Stimulated activated naive CD4-positive, alpha-beta T cell (primary cell): ENCODE measurements around the gene MUC21.
"Not testable (repeated sequence)": the region's sequence is repeated elsewhere in the genome, so short reads cannot be mapped to it uniquely, and the experiment has no call there.

ENCODE experiments used
- DNase-seq, 6 experiments: peaks; one replicate each; lab custom pipeline; 2025; lab: John Stamatoyannopoulos, UW

MUC21 gene

DNA sequence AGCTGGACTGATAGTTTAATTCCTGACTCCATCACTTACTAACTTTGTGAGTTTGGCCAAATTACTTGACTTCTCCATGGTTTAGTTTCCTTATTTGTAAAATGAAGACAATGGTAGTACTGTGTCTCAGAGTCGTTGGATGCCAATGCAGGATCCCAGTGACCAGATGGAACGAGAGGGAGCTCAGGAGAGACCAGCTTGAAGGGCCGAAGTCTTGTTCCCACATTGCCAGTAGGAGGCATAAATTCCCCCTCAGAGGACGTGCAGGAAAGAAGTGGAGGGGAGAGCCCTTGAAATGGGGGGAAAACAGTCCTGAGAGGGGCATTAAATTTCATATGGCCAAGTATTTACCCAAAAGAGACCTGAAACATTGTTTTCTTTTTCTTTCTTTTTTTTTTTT is 24.6 kb downstream of the MUC21 start:
- DNase-seq: no peak

DNA sequence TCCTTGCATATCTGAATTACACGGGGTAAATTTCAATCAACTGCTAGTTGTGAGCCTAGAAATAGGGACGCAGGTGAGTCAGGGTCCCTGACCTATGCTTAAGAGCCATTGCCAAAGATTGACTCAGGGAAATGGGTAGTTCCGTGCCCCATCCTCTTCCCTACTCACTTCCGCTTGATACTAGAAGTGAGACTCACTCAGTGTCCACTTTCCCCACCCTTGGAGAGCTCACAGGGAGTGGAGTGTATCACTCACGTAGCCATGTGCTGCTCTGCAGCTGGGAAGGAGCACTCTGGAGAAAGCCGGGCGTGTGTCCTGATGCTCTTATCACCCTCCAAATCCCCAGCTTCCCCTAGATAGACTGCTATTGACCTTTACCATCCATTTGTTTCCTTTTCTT is 26.2 kb downstream of the MUC21 start:
- DNase-seq: no peak

DNA sequence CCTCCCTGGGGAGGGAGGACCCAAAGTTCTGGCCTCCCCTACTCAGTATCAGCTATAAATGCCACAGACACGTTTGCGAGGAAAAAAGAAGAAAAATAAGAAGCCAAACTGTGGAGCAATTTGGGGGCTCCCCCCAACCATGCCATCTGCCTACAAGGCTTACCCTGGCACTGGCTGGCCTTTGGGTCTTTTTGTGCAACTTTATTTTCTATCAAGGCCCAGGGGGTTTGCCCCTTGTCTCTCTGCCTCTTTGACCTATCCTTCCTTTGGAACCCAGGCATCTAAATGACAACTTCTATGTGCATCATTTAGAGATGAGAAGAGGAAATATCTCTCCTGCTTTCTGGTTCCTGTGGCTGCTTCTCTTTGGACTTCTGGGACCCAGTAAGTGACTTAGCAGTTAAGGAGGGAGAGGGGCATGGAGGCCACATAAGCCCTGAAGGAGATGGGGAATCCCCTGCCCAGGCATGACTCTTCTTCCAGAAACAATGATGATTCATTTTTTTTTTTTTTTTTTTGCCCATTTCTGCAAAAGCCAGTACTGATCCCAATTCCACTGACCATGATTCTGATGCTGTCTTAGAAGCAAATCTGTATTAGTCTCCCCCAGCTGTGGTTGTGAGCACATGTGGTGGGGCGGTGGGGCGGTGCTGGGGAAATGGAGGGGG is 27.0 kb downstream of the MUC21 start, which contains the start of gene MUC22:
Gene MUC22, plus strand, starts transcription at position 82 of the 668 bp plus-strand sequence. Its CDS starts 233 bp downstream, at position 315.
- DNase-seq: no peak

DNA sequence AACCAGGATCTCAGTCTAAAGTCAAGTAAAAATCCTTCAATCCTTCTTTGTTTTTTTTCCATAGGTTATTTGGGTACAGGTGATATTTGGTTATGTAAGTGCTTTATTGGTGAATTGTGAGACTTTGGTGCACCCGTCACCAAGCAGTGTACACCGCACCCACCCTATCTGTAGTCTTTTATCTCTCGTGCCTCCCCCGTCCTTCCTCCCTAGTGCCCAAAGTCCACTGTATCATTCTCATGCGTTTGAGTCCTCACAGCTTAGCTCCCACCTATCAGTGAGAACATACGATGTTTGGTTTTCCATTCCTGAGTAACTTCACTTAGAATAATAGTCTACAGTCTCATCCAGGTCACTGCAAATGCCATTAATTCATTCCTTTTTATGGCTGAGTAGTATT is 27.6 kb downstream of the MUC21 start:
- no peak for DNase-seq

DNA sequence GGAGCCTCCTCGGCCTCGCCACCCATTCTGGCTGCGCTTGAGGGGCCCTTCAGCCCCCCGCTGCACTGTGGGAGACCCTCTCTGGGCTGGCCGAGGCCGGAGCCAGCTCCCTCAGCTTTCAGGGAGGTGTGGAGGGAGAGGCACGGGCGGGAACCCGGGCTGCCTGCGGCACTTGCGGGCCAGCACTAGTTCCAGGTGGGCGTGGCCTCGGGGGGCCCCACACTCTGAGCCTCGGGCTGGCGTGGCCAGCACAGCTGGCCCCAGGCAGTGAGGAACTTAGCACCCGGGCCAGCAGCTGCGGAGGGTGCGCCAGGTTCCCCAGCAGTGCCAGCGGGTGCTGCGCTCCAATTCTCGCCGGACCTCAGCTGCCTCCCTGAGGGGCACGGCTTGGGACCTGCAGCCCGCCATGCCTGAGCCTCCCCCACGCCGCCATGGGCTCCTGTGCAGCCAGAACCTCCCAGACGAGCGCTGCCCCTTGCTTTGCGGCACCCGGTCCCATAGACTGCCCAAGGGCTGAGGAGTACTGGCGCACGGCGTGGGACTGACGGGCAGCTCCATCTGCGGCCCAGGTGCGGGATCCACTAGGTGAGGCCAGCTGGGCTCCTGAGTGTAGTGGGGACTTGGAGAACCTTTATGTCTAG is 33.3 kb downstream of the MUC21 start:
- DNase-seq: no peak

DNA sequence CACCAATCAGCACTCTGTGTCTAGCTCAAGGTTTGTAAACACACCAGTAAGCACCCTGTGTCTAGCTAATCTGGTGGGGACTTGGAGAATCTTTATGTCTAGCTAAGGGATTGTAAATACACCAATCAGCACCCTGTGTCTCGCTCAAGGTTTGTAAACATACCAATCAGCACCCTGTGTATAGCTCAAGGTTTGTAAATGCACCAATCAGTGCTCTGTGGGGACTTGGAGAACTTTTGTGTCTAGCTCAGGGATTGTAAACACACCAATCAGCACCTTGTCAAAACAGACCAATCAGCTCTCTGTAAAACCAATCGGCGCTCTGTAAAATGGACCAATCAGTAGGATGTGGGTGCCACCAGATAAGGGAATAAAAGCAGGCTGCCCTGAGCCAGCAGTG is 33.9 kb downstream of the MUC21 start:
- DNase-seq: not testable (repeated sequence)

DNA sequence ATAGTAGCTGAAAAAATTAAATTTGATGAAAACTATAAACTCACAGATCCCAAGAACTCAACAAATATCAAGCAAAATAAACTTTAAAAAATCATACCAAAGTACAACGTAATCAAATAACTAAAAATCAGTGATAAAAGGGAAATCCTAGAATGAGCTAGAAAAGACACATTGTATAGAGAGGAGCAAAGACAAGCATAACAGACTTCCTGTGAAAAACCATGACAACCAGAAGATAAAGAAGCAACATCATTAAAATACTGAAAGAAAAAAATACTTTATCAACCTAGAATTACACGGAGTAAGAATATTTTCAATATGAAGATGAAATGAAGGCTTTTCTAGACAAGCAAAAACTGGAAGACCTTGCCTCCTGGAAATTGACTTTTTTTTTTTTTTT is 36.5 kb downstream of the MUC21 start:
- DNase-seq: no peak

DNA sequence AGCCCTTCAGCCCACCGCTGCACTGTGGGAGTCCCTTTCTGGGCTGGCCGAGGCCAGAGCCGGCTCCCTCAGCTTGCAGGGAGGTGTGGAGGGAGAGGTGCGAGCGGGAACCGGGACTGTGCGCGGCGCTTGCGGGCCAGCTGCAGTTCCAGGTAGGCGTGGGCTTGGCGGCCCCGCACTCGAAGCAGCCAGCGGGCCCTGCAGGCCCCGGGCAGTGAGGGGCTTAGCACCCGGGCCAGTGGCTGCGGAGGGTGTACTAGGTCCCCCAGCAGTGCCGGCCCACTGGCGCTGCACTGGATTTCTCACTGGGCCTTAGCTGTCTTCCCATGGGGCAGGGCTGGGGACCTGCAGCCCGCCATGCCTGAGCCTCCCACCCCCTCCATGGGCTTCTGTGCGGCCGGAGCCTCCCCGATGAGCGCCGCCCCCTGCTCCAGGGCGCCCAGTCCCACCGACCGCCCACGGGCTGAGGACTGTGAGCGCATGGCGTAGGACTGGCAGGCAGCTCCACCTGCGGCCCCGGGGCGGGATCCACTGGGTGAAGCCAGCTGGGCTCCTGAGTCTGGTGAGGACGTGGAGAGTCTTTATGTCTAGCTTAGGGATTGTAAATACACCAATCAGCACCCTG is 37.2 kb downstream of the MUC21 start:
- not testable (repeated sequence) for DNase-seq

DNA sequence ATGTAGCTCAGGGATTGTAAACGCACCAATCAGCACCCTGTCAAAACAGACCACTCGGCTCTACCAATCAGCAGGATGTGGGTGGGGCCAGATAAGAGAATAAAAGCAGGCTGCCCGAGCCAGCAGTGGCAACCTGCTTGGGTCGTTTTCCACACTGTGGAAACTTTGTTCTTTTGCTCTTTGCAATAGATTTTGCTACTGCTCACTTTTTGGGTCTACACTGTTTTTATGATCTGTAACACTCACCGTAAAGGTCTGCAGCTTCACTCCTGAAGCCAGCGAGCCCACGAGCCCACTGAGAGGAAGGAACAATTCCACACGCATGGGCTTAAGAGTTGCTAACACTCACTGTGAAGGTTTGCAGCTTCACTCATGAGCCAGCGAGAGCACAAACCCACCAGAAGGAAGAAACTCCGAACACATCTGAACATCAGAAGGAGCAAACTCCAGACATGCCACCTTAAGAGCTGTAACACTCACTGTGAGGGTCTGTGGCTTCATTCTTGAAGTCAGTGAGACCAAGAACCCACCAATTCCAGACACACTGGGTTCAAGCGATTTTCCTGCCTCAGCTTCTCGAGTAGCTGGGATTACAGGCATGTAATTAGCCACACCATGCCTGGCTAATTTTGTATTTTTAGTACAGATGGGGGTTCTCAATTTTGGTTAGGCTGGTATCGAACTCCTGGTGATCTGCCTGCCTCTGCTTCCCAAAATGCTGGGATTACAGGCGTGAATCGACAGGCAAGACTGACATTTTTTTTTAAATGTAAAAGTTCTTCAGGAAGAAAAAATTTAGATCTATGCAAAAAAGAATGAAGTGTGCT is 38.4 kb downstream of the MUC21 start:
- DNase-seq: not testable (repeated sequence)

DNA sequence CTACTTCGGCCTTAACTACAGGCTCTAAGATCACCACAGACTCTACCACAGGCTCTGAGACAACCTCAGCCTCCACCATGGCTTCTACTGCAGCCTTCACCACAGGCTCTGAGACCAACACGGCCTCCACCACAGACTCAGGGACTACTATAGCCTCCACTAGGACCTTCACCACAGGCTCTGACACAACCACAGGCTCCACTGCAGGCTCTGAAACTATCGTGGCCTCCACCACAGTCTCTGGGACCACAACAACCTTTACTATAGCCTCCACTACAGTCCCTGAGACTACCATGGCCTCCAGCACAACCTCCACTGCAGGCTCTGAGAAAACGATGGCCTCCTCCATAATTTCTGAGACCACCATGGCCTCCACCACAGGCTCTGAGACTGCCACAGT is 42.1 kb downstream of the MUC21 start:
- DNase-seq: no peak

DNA sequence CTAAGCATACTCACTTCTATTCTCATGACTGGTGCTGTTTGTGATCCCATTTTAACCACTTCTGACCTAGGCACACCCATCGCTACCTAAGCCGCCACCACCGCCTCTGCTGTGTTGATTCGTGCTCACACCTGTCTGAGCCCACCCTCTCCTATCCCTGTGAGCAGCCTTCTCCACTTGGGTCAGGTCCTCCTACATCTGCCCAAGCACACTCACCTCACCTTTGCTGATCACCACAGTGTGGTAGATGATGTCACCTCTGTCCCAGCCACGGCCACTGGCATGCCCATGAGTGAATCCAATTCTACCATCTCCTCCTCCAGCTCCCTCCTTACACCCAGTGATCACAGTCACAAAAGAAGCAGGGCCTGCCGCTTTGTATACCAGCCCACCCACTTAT is 47.6 kb downstream of the MUC21 start:
- DNase-seq: no peak

DNA sequence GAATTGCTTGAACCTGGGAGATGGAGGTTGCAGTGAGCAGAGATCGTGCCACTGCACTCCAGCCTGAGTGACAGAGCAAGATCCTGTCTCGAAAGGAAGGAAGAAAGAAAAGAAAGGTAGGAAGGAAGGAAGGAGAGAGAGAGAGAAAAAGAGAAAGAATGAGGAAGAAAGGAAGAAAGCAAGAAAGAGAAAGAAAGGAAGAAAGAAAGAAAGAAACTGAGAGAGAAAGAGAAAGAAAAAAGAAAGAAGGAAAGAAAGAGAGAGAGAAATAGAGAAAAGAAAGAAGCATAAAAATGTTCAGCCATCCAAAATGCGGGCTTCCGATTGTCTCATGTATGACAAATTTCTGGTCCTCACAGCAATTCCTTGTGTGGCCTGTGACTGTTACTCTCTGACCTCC is 49.6 kb downstream of the MUC21 start:
- no peak for DNase-seq

DNA sequence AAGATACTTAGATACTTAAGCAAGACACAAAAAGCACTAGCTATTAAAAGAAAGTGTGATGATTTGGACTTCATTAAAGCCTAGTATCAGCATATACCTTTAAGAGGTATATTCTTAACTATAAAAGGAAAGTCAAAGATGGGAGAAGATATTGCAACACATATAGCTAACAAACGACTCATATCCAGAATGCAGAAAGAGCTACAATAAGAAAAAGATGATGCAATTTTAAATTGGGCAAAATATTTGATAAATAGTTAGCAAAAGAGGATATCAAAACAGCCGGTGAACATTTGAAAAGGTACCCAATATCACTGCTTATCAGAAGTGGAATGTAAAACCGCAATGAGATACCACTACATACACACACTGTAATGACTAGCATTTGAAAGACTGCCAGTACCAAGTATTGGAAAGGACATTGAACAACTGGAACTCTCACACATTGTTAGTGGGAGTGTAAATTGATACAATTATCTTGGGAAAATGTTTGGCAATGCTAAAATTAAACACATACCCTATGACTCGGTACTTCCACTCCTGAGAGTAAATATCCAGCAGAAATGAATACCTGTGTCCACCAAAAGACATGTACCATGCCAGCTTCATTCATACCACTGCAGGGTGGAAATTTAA is 52.5 kb downstream of the MUC21 start:
- no peak for DNase-seq

DNA sequence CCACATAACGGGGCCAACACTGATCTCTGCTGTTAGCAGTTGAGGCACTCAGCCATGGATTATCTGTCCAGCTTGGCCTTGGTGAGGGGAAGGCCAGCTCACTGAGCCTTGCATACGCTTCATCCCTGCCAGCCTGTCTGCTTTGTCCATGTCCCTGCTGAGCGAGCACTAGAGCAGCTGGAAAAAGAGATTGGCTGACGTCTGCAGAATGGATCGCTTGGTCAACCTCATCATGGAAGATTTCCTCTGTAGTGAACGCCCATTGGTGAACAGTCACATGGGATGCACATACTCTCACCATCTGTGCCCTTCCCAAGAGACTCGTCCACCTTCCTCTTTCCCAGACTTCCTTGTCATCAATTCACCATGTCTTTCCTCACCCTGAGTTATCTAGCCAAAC is 53.7 kb downstream of the MUC21 start:
- no peak for DNase-seq

DNA sequence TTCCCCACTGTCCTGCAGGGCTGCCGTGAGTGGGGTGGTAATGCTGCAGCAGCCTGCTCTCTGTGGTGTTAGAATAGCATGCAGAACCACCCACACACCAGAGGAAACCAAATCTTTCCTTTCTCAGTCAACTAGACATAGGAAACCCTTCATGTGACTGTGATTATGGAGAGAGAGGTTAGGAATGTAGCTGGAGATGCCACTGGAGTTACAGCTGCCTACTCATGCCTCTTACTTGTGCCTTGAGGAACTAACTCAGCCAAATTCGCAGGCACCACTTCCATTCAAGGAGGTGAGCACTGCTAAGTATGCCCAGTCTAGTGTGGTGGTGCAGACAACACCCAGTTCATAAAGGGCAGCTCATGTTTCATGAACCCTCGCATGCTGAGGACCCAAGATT is 54.2 kb downstream of the MUC21 start:
- no peak for DNase-seq

DNA sequence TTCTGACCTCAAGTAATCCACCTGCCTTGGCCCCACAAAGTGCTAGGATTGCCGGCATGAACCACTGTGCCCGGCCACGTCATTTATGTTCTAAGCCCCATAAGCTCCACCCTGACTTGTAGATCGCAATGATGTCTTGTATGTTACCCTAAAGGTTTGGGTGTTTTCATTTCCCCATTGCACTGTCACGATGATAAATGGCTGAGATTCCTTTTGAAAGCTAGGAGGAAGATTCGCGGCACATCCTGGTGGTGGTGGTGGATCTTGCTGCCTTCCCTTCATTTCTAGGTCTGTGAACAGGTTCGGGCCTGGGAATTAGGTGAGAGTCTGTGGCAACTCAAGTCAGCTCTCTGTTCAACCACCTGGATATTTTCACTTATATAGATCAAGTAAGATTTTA is 55.0 kb downstream of the MUC21 start:
- DNase-seq: no peak
